Left renal pelvis (tissue), 4 donors: Measurements from ENCODE around the gene HRH3. TPM values are rescaled to one million over a fixed set of nuclear protein-coding genes. Genes with fewer than 3 reads are reported as not detected.

ENCODE experiments used
- DNase-seq, 4 donors: peaks; one replicate each; pipeline ENCODE4 v3.0.0-alpha.2; 2013; ENCODE audit warnings: low read depth in 4 of 4, low spot score in 3 of 4
- polyA plus RNA-seq, 4 donors: library from polyadenylated mRNA; unstranded; fragments of 120-200 nt; gene quantifications; one replicate each; pipeline ENCODE4 v1.2.1, GENCODE V29; 2013; ENCODE audit not compliant: insufficient read length in 4 of 4

HRH3 gene
- polyA plus RNA-seq: under 1 TPM in 3 of 4 donors, not detected in 1; 0.07 to 0.37 (median 0.17) TPM

DNA sequence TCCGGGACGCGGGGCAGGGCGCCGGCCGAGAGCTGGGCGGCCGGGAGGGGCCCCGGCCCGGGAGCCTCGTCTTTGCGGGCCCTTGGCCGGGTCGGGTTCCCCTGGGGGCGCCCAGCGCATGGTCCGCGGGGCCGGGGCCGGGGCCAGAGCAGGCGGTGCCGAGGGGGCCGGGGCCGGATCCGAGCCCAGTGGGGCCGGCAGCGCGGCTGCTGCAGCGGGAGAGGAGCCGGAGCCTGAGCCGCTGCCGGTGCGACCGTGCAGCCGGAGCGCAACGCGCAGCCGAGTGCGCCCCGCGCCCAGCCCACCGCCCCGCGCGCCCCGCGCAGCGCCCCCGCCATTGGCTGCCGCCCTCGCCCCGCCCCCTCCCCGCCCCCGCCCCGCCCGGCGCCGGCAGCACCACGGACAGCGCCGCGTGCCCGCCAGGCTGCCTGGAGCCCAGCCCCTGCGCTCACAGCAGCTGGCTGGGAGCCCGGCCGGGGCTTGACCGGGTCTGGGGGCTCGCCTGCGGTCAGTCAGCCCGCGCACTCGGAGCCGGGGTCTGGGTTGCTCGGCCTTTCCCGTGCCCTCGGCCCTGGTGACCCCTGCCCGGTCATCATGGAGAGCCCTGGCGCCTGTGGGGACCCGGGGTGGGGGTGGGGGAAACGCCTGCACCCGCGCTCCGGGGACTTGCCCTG is at the start of gene HRH3:
TSS of gene HRH3 (minus strand) at position 287 of the 674 bp plus-strand sequence. CDS start 308 bp downstream, outside the sequence.
- peak in 2 of 4 donors; percentile 25 to 38 for DNase-seq

DNA sequence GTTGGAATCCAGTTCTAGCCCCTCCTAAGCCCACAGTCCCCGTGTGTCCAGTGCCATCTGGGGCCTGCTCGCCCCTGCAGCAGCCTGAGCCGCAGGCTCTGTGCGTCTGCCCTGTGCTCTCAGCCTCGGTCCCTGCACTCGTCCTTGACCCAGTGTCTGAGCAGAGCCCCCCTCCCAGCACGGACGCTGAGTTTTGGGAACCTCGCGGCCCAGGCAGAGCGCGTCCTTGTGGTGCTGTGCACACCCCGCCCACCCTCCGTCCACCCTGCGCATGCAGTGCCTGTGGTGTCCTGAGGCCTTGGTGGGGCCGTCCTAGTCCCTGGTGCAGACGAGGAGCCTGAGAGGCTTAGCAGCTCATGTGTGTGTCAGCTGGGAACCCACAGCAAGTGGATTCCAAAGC is 49.8 kb upstream of the HRH3 start:
- no peak for DNase-seq

DNA sequence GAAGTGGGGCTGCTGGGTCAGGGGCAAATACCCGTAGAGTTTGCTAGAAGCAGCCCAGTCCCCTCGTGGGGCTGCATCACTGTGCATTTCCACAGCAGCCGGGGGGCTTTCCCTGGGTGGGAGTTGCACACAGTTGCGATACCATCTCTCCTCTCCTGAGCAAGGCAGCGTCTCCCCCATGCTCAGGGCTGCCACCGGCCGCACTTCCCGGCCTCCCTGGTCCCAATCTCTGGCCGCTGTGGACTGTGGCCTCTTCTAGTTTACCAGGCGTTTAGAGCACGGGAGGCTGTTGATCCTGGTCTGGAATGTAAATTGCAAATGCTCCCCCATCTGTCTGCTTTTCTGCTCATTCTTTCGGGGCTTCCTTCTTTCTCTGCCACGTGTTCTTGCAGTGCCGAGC is 49.3 kb upstream of the HRH3 start:
- DNase-seq: no peak

DNA sequence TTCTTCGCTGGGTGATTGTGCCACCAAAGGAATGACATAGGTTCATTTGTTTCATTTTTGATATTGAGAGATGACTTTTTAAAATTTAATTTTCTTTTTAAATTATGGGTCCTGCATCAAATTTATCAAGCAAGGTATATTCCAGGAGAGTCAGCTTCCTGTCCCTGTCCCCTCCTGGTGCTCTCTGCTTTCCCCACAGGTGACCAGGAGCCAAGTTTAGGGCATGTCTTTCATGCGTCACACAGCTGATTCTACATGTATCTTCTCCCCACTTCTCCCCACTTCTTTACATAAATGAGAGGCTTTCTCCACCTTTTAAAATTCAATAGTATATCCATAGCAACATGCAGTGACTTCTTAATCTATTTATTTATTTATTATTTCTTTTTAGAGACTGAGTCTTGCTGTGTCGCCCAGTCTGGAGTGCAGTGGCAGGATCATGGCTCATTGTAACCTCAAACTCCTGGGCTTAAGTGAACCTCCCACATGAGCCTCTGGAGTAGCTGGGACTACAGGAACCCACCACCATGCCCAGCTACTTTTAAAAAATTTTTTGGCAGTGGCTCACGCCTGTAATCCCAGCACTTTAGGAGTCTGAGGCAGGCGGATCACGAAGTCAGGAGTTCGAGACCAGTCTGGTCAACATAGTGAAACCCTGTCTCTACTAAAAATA is 48.3 kb upstream of the HRH3 start:
- no peak for DNase-seq

DNA sequence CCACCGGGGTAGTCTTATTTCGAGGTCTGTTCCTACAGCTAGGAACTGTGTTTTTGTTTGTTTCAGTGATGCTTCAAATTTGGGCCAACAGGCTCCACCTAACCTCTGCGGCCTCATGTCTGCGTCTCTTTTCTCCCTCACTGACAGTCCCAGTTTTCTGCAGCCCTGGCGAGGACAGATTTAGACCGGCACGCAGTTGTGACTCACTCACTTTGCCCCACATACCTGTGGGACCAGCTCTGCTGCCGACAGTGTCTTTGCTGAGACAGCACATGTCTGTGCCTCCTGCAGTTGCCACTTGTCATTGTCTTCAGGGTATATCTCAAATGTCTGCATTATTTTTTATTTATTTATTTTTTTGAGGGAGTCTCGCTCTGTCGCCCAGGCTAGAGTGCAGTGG is 47.5 kb upstream of the HRH3 start:
- no peak for DNase-seq

DNA sequence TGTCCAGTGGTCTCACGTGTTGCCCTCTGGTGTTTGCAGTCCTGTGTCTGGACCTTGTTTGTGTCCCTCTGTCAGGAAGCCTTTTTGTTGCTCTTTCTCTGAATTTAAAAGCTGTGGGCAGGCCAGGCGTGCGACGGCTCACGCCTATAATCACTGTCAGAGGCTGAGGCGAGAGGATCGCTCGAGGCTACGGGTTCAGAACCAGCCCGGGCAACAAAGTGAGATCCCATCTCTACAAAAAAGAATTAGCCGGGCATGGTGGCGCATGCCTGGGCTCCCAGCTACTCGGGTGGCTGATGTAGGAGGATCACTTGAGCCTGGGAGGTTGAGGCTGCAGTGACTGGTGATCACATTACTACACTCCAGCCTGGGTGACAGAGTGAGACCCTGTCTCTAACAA is 46.8 kb upstream of the HRH3 start:
- no peak for DNase-seq

DNA sequence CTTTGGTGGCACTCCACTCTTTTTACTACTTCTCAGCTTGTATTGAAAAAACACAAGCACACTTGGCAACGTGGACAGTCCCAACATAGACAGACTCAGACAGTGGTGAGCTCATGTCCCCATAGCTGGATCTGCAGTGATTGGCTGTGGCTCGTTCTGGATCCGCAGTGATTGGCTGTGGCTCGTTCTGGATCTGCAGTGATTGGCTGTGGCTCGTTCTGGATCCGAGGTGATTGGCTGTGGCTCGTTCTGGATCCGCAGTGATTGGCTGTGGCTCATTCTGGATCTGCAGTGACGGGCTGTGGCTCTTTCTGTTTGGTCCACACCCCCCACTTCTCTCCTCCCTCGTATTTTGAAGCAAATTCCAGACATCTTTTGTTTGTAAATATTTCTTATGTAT is 46.3 kb upstream of the HRH3 start:
- DNase-seq: no peak

DNA sequence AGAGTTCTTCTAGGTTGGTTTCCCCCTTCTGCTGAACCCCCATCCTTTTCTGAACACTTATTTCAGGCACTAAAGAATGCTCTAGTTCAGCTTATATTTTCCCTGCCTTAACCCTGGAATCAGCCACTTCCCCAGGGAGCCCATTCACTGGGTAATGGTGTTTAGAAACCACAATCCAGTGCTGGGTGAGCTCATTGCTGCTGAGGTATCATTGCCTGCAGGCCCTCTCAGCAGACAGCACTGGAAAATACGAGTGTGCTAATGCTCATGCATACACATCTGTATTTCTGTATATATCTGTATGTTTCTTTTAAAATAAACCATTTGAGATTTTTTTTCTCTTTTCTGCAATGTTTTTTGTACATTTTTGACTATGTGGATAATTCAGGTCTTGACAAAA is 45.3 kb upstream of the HRH3 start:
- no peak for DNase-seq

DNA sequence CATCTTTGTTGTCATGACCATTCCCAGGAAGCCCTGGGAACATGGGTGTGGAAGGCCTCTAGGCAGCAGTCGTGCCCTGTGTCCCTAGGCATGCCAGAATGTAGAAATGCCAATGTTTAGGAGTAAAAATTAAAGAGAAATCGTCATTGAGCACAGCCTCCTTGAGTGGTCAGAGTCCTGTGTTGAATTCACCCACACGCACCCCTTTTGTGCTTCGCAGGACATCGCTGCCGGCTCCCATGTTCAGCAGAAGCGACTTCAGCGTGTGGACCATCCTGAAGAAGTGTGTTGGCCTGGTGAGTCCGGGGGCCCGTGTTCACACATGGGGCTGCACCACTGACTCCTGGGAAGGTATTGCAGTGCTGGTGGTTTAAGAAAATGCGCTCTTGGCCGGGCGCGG is 43.3 kb upstream of the HRH3 start:
- DNase-seq: no peak

DNA sequence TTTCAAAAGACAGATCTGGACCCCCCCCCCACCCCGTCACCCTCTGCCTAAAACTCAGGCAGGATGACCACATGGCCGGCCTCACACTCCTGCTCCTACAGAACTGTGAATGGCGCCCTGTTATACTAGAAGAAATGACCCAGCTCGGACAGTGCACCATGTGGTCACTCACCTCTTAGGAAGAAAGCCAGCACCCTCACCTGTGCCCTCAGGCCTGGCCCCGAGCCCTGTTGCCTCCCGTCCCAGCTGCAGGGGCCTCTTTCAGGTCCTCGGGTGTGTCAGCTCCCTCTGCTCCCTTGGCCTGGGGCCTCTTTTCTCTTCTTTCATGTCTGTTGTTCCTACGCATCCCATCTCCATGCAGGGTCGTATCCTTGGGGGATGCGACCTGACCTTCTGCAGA is 42.0 kb upstream of the HRH3 start:
- DNase-seq: no peak

DNA sequence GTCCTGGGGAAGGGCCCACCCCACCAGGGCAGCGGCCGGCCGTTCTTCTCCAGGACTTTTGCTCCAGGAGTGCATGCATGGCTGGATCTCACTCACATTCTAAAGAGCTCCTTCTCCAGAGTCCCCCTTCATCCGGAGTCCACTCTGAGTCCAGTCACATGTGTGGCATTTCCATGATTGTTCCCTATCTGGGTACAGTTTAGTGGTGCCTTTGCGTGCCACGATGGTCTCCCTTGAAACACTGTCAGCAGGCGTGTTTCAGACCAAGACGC is 39.2 kb upstream of the HRH3 start:
- DNase-seq: no peak

DNA sequence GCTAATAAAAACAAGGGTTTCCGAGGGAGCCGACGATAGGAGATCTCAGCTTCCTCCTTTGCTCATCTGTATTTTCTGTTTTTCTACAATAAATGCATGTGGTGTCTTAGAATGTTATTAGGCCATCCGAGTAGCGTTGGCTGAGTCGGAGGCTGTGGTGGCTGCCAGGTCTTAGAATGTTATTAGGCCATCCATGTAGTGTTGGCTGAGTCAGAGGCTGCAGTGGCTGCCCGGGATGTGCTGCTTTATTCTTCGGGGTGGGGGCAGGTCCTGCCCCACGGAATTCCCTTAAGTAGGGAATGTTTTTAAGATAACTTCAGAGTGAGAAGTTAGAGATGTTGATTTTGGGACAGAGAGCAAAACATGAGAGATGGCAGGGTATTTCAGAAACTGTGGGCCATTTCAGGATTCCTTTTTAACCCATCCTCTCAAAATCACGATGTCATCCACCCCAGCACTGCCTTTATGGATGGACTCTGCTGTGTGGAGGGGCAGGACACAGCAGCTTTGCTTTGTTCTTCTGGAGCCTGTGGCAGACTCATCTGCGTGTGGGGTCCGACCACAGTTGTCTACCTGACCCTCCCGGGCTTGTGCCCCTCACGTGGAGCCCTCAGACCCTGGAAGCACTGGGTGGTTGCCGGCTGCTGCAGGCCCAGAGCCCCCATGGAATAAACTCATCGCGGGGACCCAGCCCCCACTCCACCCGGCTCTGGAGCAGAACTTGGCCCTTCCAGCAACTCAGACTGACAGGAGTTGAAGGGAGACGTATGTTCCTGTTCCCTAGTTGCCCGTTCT is 38.6 kb upstream of the HRH3 start:
- no peak for DNase-seq

DNA sequence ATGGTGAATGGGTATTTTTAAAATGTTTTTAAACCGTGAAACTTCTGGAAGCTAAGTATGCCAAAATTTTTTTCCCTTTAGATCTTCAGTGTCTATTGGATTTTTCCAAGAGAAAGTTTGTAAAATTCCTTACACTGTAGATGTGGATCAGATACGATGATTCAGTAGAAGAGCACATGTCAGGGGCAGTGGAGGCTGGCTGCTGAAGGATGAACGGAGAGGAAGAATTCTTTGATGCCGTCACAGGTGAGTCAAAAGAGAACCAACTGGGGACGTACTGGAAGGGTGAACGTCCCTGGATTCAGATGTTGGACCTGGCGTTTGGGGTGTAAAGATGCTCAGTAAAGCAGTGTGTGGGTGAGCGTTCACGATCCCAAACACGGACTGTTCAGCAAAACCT is 35.9 kb upstream of the HRH3 start:
- no peak for DNase-seq

DNA sequence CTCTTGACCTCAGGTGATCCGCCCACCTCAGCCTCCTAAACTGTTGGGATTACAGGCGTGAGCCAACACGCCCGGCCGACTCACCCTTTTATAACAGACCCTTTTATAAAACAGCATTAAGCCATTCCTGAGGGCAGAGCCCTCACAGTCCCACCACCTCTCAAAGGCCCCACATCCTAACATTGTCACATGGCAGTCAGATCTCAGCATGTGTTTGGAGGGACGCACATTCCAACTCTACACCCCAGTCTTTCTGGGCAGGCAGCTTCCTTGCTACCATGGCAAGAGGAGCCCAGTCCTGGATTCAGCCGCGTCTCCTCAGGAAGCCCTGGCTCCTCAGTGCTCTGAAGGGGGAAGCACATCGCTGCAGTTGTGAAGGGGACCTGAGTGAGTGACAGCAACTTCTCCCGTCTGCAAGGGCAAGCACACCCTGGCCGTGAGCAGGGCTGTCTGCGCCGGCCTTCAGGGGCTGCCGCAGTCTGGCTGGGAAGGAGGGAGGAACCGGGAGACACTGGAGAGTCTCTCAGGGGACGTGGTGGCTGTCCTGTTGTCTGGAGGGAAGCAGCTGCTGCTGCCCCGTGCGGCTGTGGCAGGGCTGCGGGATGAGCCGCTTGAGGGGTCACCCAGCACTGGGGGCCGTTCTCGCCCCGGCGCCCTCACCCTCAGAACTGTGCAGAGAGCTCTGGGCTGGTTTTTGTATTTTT is 34.1 kb upstream of the HRH3 start:
- no peak for DNase-seq

DNA sequence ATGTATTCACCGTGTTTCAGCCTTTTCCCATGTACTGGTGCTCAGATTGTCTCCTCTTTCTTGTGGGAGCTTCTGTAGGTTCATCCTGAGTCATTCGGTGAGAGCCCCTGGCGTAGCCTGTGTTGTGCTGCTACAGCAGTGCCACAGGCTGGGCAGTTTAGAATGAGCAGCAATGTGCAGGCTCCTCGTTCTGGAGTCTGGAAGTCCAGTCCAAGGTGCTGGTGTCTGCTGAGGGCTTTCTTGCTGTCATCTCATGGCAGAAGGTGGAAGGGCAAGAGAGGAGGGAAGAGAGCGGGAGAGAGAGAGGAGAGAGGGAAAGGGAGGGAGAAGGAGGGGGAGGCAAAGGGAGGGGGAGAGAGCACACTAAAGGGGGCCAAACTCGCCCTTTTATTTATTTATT is 33.3 kb upstream of the HRH3 start:
- no peak for DNase-seq

DNA sequence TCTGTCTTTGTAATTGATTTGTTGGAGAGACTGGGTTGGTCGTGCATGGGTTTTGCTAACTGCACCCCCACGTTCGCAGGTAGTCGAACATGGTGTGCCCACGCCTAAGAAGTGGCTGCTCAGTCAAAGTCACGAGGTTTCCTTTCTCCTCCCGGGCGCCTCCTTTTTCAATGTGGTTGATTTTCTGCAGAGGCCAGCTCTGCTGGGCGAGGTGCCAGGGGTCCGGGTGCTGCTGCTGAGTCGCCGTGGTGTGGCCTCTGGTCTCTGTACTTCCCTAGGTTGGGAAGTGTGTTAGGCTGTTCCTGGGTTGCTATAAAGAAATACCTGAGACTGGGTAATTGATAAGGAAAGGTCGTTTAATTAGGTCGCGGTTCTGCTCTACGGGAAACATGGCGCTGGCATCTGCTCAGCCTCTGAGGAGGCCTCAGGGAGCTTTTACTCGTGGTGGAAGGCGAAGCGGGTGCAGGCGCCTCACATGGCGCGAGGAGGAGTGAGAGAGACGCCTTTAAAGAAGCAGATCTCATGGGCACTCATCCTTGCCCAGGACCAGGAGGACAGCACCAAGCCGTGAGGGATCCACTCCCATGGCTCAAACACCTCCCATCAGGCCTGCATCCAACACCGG is 32.4 kb upstream of the HRH3 start:
- DNase-seq: no peak

DNA sequence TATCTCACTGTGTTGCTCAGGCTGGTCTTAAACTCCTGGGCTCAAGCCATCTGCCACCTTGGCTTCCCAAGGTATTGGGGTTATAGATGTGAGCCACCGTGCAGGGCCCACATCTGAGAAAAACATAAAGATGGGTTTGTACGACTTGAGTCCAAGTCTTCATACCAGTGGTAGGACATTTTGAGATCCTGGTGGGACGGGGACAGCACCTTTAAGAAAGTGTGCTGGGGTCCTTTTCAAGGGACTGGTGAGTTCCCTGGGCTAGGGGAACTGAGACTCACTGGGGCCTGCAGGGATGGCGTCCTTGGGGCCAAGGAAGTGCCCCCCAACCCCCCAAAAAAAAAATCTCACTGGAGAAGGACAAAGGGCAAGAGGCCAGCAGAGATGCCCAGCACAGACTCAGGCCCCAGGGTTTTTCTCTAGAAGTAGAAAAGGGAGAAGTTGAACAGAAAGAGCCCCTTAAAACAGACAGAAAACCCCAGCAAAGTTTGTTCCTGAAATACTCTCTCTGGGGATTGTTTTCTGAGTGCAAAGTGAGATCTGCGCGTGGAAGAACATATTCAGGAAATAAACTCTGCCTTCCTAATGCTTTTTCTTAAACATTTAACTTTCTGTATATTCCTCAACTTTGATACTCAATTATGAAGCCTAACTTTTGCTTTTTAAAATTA is 28.9 kb upstream of the HRH3 start:
- DNase-seq: no peak

DNA sequence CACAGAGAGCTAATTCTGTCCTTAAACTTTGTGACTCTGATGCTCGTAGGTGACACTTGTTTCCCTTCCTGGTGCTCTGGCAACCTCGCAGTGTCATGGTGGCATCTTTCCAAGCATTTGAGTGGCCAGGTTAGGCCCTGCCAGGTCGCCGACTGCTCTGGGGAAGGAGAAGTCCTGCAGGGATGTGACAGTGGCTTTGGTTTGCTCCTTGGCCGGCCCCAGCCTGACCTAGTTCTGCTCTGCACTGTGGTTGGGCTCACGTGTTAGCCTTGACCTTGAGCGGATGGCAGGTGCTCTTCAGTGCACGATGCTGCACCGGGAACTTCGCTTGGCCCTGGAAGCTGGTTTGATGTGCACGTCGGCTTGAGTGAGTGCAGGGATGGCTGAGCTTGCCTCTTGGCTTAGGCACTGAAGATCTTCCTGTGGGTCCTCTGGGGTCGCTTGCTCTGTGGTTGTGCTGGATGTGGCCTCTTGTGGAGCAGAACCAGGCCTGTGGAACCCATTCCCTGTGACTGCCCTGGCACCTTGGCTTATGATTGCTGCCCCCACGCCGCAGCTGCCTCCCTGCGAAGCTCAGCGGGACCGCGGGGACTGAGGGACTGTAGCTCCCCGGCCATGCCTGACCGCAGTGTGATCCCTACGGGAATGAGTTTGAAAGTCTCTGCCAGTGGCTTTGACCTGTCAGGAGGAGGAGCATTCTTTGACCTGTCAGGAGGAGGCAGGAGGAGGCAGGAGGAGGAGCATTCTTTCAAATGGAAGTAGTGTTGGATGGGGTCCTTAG is 27.0 kb upstream of the HRH3 start:
- DNase-seq: no peak

DNA sequence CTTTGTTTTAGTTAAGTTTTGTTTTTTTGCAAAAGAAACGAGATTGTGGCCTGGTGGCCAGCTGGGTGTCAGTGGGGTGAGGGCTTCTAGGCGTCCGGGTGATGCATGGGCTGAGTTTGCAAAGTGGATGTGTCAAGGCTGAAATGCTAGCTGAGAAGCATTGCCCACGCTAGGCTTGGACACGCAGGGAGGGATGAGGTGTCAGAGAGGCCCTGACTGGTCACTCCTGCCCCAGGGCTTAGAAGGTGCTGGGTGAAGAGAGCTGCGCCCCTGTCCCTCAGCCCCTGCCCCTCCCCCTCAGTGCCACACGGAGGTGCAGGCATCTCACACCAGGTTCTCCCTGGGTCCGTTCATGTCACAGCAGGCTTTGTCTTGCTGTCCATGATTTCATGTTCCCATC is 26.4 kb upstream of the HRH3 start:
- DNase-seq: no peak

DNA sequence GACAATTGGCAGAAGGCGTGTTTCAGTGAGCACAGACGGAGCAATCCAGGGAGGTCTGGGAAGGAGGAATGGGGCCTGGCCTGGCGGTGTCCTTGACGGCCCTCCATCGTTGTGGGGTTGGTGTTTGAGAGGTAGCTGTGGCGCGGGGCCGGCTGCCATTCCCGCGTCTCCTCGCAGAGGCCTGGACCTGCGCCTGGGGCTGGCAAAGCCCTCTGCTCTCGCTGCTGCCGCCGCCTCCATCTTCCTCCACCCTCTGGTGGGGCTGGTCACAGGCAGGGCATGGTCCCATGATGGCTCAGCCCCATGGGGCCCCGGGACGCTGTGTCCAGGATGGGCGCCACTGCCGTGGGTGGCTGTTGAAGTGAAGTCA is 25.8 kb upstream of the HRH3 start:
- DNase-seq: no peak
